GM13977 (cell line): Measurements from ENCODE around the gene OR12D3.
"Not testable (repeated sequence)": the region's sequence is repeated elsewhere in the genome, so short reads cannot be mapped to it uniquely, and the experiment has no call there.

ENCODE experiments used
- DNase-seq: peaks from one replicate; pipeline ENCODE4 v3.0.0; 2012; ENCODE audit warnings: low spot score
- CTCF ChIP-seq: IDR thresholded peaks from 2 replicates; pipeline ENCODE4 v1.5.1; 2012; ENCODE audit warnings: mild to moderate bottlenecking, control low read depth; ENCODE audit not compliant: insufficient read depth; ENCODE audit errors: extremely low read depth, missing control alignments
- in situ Hi-C: fragments of 300-500 bp; cut with MboI; formaldehyde crosslinking; loops from one replicate; pipeline ENCODE4 v1.12.0; 2022; ENCODE audit warnings: low sequenced_read_pairs, low pct_unique_long_range_greater_than_20kb, mixed read lengths, inconsistent platforms; ENCODE audit not compliant: unreplicated experiment

Gene OR12D3

GRCh38 chr6:29399525-29399924 is 24.4 kb upstream of the OR12D3 start:
- in situ Hi-C loops: no loop called here
- no peak for DNase-seq
- no peak for TF ChIP-seq CTCF

- in situ Hi-C loops: no loop called here
- TF ChIP-seq CTCF: no peak
- DNase-seq: no peak
Measured at GRCh38 chr6:29395331-29395730, 20.2 kb upstream of the OR12D3 start, which contains the start of gene OR12D2. OR12D2 (plus strand) TSS chr6:29395631; CDS start chr6:29396700, 1,069 bp downstream.

- no peak for DNase-seq
- in situ Hi-C loops: no loop called here
- TF ChIP-seq CTCF: no peak
Measured at GRCh38 chr6:29388533-29388932, 13.4 kb upstream of the OR12D3 start.

- DNase-seq: peak; percentile 25
- in situ Hi-C loops: no loop called here
- TF ChIP-seq CTCF: no peak
Measured at GRCh38 chr6:29376003-29376402, 912 bp upstream of the OR12D3 start.

GRCh38 chr6:29368765-29369164 is 6.3 kb downstream of the OR12D3 start, which contains the start of gene OR5V1:
OR5V1 (minus strand) TSS chr6:29368865; CDS start chr6:29356195, 12,670 bp downstream.
- no peak for DNase-seq
- in situ Hi-C loops: no loop called here
- no peak for TF ChIP-seq CTCF

GRCh38 chr6:29355603-29356002 is 19.5 kb downstream of the OR12D3 start:
- in situ Hi-C loops: no loop called here
- TF ChIP-seq CTCF: no peak
- DNase-seq: no peak

GRCh38 chr6:29354980-29355379 is 20.1 kb downstream of the OR12D3 start:
- TF ChIP-seq CTCF: no peak
- DNase-seq: no peak
- in situ Hi-C loops: no loop called here

- in situ Hi-C loops, DNase-seq: not testable (repeated sequence)
Measured at GRCh38 chr6:29349348-29349747, 25.7 kb downstream of the OR12D3 start.
